Transverse colon (tissue), 4 donors: Measurements from ENCODE around the gene BBX. TPM values are rescaled to one million over a fixed set of nuclear protein-coding genes. Genes with fewer than 3 reads are reported as not detected.

Source experiments
- DNase-seq: peaks from one replicate; pipeline ENCODE4 v3.0.0-alpha.2; 2019
- H3K27ac ChIP-seq, 4 donors: fragments of 200-600 bp; sonication (generic); 2 replicates each; pipeline ENCODE4 v1.5.1; 2016 to 2018; ENCODE audit warnings: inconsistent platforms in 4 of 4
- H3K27me3 ChIP-seq: fragments of 200-600 bp; sonication (generic); 2 replicates; pipeline ENCODE4 v1.5.1; 2017; ENCODE audit warnings: inconsistent platforms
- H3K36me3 ChIP-seq, 4 donors: fragments of 200-600 bp; sonication (generic); 2 replicates each; pipeline ENCODE4 v1.5.1; 2017 to 2019; ENCODE audit warnings: inconsistent platforms in 4 of 4
- H3K4me1 ChIP-seq, 4 donors: fragments of 200-600 bp; sonication (generic); 2 replicates each; pipeline ENCODE4 v1.5.1; 2017 to 2020; ENCODE audit warnings: inconsistent platforms in 4 of 4
- H3K4me3 ChIP-seq, 4 donors: fragments of 200-600 bp; sonication (generic); 1 replicate in 1 of 4; 2 replicates in 3 of 4; pipeline versions ENCODE4 v1.5.1 to v1.6.1; 2017 to 2019; ENCODE audit warnings: inconsistent platforms in 4 of 4
- H3K9me3 ChIP-seq, 2 donors: fragments of 200-600 bp; sonication (generic); 2 replicates each; pipeline ENCODE4 v1.5.1; 2017 to 2019; ENCODE audit warnings: inconsistent platforms in 2 of 2
- EP300 ChIP-seq: sonication (generic); formaldehyde crosslinking; IDR thresholded peaks from one replicate; pipeline ENCODE4 v1.6.1; 2017; ENCODE audit warnings: antibody characterized with exemption, low read depth
- POLR2A ChIP-seq: fragments of 450-650 bp; IDR thresholded peaks from one replicate; pipeline ENCODE4 v1.6.1; 2016; ENCODE audit warnings: antibody characterized with exemption, mild to moderate bottlenecking, moderate library complexity
- POLR2AphosphoS5 ChIP-seq, 3 donors: sonication (generic); formaldehyde crosslinking; IDR thresholded peaks; one replicate each; pipeline ENCODE4 v1.6.1; 2016; ENCODE audit warnings: antibody characterized with exemption in 3 of 3
- WGBS, 2 donors: methylation state at CpG; one replicate each; pipeline ENCODE4 v1.1.5; 2018; ENCODE audit warnings: low coverage in 1 of 2; 5-methylcytosine and 5-hydroxymethylcytosine counted together
- in situ Hi-C, 4 donors: fragments of 200-750 bp; cut with MboI; loops; one replicate each; pipeline versions ENCODE4 v1.15.0 to v1.15.1; 2017; ENCODE audit warnings: low sequenced_read_pairs in 3 of 4, low pct_ligation_motif_present in 1 of 4, low pct_unique_long_range_greater_than_20kb in 1 of 4
- intact Hi-C: fragments of 100-400 bp; cut with DNase I; formaldehyde crosslinking; loops from one replicate; pipeline ENCODE4 v1.15.1; 2023; ENCODE audit warnings: low total_unique reads
- total RNA-seq, 4 donors: library from RNA; depleted of rRNA; stranded (reverse); fragments of >200 nt; gene quantifications; one replicate each; pipeline ENCODE4 v1.1.0, GENCODE V29; 2016
- TF ChIP-seq, protein P1 (sequence below), 5 experiments: fragments of 200-600 bp in 3 of 5; fragments of 450-650 bp in 2 of 5; sonication (generic) in 3 of 5; IDR thresholded peaks; 1 replicate in 2 of 5; 2 replicates in 3 of 5; pipeline ENCODE4 v1.5.1; 2016 to 2017; ENCODE audit warnings: antibody characterized with exemption in 5 of 5, inconsistent platforms in 3 of 5, mild to moderate bottlenecking in 2 of 5, moderate library complexity in 1 of 5

The BBX gene
- total RNA-seq, 4 donors from 2014 or later: 22.5 to 39.6 (median 33.1) TPM

DNA sequence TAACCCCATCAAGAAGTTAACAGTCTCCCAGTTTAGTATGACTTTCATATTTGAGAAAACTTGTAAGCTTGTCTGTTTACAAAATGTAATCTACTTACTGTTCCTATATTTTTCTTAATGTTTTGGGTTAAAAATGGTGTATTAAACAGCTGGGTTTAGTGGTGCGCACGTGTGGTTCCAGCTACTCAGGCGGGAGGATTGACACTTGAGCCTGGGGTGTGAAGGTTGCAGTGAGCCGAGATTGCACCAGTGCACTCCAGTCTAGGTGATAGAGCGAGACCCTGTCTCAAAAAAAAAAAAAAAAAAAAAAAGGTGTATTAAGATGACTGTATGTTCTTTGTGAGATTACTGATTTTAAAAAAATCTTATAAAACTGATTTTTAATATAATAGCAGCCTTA, 69.3 kb downstream of the BBX start:
- H3K27ac ChIP-seq: no peak overlapping the region
- TF ChIP-seq POLR2AphosphoS5 (IDR thresholded peaks at IDR 0.05) (no peak), EP300 (no peak), POLR2A (no peak)
- TF ChIP-seq, protein P1, sequence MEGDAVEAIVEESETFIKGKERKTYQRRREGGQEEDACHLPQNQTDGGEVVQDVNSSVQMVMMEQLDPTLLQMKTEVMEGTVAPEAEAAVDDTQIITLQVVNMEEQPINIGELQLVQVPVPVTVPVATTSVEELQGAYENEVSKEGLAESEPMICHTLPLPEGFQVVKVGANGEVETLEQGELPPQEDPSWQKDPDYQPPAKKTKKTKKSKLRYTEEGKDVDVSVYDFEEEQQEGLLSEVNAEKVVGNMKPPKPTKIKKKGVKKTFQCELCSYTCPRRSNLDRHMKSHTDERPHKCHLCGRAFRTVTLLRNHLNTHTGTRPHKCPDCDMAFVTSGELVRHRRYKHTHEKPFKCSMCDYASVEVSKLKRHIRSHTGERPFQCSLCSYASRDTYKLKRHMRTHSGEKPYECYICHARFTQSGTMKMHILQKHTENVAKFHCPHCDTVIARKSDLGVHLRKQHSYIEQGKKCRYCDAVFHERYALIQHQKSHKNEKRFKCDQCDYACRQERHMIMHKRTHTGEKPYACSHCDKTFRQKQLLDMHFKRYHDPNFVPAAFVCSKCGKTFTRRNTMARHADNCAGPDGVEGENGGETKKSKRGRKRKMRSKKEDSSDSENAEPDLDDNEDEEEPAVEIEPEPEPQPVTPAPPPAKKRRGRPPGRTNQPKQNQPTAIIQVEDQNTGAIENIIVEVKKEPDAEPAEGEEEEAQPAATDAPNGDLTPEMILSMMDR (IDR thresholded peaks at IDR 0.05): no peak
- in situ Hi-C loops: no loop called here
- H3K4me1 ChIP-seq: no peaks in the 10 kb centered on the region
- H3K36me3 ChIP-seq: no peaks in the 10 kb centered on the region
- H3K9me3 ChIP-seq: no peaks in the 10 kb centered on the region
- WGBS, 2 donors: 100% methylated on average over 5 of the region's 5 CpGs; no CpG with 5 or more reads in 1 of the 2 donors
- H3K4me3 ChIP-seq: no peak overlapping the region
- intact Hi-C loops: no loop called here
- H3K27me3 ChIP-seq: no peaks in the 10 kb centered on the region
- DNase-seq: no peak

DNA sequence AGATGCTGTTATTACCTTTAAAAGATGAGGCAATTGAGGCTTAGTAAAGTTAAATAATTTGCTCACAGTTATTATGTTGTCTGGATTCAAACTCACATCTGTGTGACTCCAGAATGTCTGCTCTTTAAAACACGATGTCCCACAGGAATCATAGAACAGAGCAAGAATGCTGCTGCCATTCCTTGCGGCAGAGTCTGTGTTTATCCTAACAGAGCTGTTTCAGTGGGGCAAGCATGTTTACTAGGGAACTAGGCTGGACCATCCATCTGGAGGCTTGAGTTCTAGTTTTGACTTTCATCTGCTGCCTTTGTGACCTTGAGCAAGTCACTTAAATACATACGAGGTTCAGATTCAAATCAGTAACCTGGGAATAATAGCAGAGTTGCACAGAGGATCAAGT, 72.1 kb downstream of the BBX start:
- Histone ChIP-seq H3K4me3 (no peak overlapping the region), H3K27ac (no peak overlapping the region), H3K27me3 (no peaks in the 10 kb centered on the region), H3K4me1 (peaks cover 4 to 18% (median 10%) of the 10 kb centered on the region in 4 donors), H3K9me3 (no peaks in the 10 kb centered on the region), H3K36me3 (no peaks in the 10 kb centered on the region)
- intact Hi-C loops: no loop called here
- in situ Hi-C loops: no loop called here
- TF ChIP-seq EP300 (no peak), POLR2A (no peak), POLR2AphosphoS5 (IDR thresholded peaks at IDR 0.05) (no peak)
- TF ChIP-seq, protein P1 (IDR thresholded peaks at IDR 0.05): no peak
- WGBS, 2 donors: 66 to 83% methylated on average over 1 to 3 of the region's 3 CpGs
- DNase-seq: no peak

DNA sequence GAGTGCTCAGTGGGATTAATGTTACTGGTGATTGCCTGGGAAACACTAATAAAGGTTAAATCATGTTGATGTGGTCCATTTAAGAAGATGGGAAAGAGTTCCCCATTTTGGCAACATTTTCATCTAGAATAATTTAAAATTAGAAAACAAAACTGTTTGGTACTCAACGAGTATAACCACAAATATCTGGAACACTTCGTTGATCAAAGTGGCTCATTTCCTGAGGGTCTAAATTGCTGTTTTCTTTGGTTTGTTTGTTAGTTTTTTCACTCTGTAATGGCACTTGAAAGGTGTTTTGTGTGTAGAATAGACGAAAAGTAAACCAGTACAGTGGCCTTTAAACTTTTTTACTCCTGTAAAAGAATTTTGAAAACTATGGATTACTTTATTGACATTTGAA, 73.9 kb downstream of the BBX start:
- no peak overlapping the region for H3K4me3 ChIP-seq
- WGBS, 2 donors: 50 to 62% methylated on average over 3 of the region's 3 CpGs
- in situ Hi-C loops (no loop called here), intact Hi-C loops (no loop called here)
- no peak for TF ChIP-seq POLR2A
- no peak for TF ChIP-seq POLR2AphosphoS5 (IDR thresholded peaks at IDR 0.05)
- TF ChIP-seq, protein P1 (IDR thresholded peaks at IDR 0.05): no peak
- no peak for TF ChIP-seq EP300
- H3K27ac ChIP-seq: no peak overlapping the region
- DNase-seq: no peak
- peaks cover 4 to 30% (median 13%) of the 10 kb centered on the region in 4 donors for H3K4me1 ChIP-seq
- H3K27me3 ChIP-seq: no peaks in the 10 kb centered on the region
- no peaks in the 10 kb centered on the region for H3K36me3 ChIP-seq
- no peaks in the 10 kb centered on the region for H3K9me3 ChIP-seq

DNA sequence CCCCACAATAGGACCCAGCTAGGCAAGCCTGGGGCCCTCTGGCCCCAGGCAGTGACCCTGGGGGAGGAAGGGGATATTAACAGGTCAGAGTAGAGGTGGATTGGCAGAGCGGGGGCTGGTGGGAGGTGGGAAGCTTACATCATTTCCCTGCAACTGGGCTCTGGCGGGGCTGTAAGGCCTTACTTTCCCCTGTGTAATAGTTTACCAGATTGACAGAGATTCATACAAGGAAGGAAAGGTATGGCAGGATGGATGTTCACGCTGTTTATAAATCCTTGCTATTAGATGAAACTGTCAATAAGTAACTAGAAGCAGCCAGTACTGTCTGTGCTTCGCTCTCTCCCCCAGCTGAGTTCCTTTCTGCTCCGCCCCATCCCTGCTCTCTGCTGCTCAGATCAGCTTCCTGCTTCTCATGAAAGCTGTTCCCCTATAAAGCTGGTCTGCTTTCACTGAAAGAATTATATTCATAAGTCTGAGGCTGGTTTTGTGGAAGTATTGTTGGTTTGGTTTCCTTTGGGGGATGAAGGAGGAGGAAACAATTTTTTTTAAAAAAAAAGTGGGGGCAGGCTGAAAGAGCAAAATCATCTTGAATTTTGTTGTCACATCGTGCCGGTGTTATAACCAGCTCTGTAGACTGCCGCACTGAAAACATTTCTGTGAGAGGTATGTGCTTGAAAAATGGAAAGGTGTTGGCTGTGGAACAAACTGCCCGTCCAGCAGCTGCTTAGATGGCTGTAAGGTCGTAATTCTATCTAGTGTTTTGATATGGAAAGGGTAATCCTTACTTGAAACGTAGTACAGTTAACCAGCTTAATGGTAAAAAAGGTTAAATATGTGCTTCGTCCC, 76.4 kb downstream of the BBX start:
- 2 to 9% methylated on average over 6 to 12 of the region's 12 CpGs for WGBS, 2 donors
- Histone ChIP-seq H3K27ac (peak overlapping the region; percentile 62 to 70 (median 67)), H3K36me3 (no peaks in the 10 kb centered on the region), H3K9me3 (no peaks in the 10 kb centered on the region), H3K4me3 (peak overlapping the region in 3 of 4 donors; percentile 17 to 40 (median 19)), H3K27me3 (no peaks in the 10 kb centered on the region), H3K4me1 (peaks cover 4 to 33% (median 14%) of the 10 kb centered on the region in 4 donors)
- TF ChIP-seq EP300 (no peak), POLR2AphosphoS5 (IDR thresholded peaks at IDR 0.05) (no peak)
- TF ChIP-seq, protein P1 (IDR thresholded peaks at IDR 0.05): no peak
- intact Hi-C loops (no loop called here), in situ Hi-C loops (no loop called here)
- DNase-seq: peak; percentile 62
